A673 (cell line): ENCODE data around the gene CCN6.

ENCODE experiments used
- CTCF ChIP-seq: fragments of 300-800, 200-600 bp; sonication (generic); conservative IDR thresholded peaks from 2 replicates; pipeline ENCODE4 v1.5.1; 2017; ENCODE audit warnings: low read depth, mild to moderate bottlenecking, antibody characterized with exemption, low read length, moderate library complexity, mixed read lengths
- EZH2 ChIP-seq: fragments of 200-600 bp; sonication (generic); IDR thresholded peaks from 2 replicates; pipeline ENCODE4 v1.6.1; 2017; ENCODE audit warnings: borderline replicate concordance, low read depth, mild to moderate bottlenecking, mixed read lengths, antibody characterized with exemption, low read length; ENCODE audit not compliant: poor library complexity, severe bottlenecking

- TF ChIP-seq CTCF (no peak), EZH2 (no peak)
Measured at GRCh38 chr6:112054001-112054400, at the start of gene CCN6.
